ENCODE results near the gene PKNOX2.
"Not testable (repeated sequence)": the region's sequence is repeated elsewhere in the genome, so short reads cannot be mapped to it uniquely, and the experiment has no call there.

PKNOX2 gene

GRCh38 chr11:125202977-125203376 is 38.4 kb downstream of the PKNOX2 start:
- DNase-seq (ENCODE audit: low read depth in 2 of 2) = no peak

DNA sequence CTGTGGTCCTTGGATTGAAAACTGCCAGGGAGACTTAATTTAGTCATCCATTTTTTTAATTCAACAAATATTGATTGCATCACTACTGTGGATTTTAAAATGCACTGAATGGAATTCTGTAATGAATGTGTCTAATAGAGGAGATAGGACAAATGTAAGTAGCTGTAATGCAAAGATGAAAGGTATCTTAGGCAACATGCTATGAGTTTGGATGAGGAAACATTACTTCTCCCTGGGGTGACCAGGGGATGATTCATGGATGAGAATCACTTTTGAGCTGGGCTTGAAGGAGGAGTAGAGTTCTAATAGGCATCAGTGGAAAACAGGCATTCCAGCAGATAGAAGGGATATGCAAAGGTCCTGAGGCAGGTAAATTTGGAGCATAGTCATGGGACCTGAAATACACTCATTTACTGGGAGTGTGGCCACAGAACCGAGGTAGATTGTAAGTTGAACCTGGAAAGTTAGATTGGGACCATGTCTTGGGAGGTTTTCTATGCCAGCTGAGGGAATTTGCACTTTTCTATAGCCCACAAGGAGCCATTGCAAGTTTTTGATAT is 43.4 kb downstream of the PKNOX2 start:
- DNase-seq (ENCODE audit: low read depth in 2 of 2) = no peak

GRCh38 chr11:125210066-125210465 is 45.5 kb downstream of the PKNOX2 start:
- no peak for DNase-seq (ENCODE audit: low read depth in 2 of 2)

DNA sequence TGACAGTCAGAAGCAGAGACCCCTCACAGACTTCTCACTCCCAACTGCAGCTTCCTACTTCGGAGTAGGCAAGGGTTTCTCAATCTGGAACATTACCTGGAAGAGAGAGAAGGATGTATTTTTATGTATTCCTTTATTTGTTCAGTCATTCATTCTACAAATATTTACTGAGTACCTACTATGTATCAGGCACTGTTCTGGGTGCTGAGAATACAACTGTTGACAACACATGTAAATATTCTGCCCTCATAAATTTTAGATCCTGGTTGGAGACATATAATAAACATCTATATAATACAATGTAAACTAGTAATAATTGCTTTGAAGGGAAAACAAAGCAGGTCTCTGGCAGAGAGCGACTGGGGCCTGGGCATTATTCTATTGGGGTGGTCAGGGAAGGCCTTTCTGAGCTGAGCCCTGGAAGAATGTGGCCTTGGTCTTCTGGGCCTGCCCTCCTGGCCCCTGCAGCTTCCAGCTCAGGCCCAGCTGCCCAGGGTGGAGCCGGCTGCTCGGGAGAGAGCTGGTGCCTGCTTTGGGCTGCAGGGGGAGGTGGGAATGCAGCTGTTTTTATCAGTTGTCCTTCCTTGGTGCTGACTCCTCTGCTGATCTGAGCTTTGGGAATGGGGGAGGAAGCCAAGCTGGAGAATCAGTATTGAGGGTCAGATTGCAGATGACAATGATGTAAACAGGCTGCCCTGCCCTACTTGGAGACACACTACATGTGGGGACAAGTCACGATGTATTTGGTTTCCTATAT is 46.8 kb downstream of the PKNOX2 start:
- DNase-seq (ENCODE audit: low read depth in 2 of 2) = no peak

DNA sequence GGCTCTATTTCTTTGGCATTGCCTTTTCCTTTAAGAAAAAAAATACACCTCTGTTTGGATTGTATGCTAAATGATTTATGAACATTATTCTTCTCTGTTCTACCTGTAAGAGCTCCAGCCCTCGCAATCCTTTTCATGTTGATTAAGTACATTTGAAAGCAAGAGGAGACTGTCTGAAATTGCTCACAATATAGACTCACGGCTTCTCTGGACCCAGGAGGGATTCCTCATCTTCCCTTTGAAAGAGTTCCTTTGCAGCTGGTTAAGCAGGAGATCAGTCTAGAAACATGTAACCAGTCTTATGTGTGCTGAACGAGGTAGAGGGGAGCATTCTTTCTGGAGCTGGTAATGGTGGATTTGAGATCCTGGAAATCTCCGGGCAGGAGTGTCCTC is 47.4 kb downstream of the PKNOX2 start:
- no peak for DNase-seq (ENCODE audit: low read depth in 2 of 2)

DNA sequence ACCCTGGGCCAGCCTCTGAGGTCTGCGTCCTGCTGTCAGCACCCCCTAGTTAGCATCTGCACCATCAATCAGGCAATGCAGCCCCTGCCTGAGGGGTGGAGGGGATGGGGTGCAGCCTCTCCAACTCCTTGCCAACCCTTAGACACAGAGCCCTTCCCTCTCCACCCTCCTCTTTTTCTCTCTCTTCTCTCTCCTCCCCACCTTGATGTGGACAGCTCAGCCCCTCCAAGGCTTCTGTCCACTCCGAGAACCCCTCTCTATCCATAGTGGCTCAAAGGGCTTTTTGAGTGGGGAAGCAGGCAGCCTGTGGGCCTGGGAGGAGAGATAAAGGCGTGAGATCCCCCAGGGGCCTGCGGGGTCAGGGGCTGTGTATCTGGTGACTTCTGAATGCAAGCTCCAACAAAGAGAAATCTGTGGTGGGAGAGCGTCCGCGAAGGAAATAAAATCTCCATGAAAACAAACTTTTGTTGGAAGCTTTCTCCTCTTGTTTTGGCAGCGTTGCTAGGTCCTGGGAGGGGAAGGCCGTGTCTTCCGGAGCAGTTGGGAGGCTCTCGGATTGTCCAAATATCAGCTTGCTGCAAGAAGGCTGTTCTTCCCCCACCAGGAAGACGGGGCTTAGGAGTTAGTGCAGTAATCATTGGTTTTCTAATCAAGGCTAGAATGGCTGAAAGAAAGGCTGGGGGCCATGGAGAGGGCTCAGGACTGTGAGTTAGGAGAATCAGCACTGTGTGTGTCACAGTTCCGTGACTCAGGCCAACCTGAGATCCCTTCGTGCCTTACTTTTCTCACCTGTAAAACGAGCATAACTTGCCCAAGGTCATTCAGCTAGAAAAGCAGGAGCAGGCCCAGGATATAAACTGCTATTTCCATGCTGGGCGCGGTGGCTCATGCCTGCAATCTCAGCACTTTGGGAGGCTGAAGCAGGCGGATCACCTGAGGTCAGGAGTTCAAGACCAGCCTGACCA is 50.3 kb downstream of the PKNOX2 start:
- no peak for DNase-seq (ENCODE audit: low read depth in 2 of 2)

DNA sequence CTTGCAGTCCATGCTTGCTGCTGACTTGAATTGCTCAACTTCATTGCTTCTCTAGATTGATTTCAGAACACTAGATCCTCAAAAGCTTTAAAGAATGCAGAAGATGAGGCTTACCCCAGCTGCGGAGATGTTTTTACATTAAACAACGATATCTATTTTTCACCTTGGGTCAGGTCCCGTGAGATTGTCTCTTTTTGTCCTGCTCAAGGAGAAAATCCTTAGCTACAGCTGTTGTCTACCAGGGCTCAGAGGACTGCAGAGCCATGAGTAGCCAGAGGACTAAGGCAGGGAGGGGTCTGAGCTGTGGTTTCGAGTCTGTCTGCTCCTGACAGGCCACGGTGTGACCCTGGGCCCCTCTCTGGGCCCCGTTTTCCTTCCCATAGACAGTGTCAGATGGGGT is 51.4 kb downstream of the PKNOX2 start:
- no peak for DNase-seq (ENCODE audit: low read depth in 2 of 2)

- DNase-seq (ENCODE audit: low read depth in 2 of 2) = no peak
These were observed 53.8 kb downstream of the PKNOX2 start for GRCh38 chr11:125218336-125218735.

GRCh38 chr11:125221461-125221860 is 56.9 kb downstream of the PKNOX2 start:
- DNase-seq (ENCODE audit: low read depth in 2 of 2) = no peak

- DNase-seq (ENCODE audit: low read depth in 2 of 2) = no peak
These were observed 57.9 kb downstream of the PKNOX2 start for GRCh38 chr11:125222494-125222893.

- not testable (repeated sequence) for DNase-seq (ENCODE audit: low read depth in 2 of 2)
These were observed 58.6 kb downstream of the PKNOX2 start for GRCh38 chr11:125223161-125223560.

DNA sequence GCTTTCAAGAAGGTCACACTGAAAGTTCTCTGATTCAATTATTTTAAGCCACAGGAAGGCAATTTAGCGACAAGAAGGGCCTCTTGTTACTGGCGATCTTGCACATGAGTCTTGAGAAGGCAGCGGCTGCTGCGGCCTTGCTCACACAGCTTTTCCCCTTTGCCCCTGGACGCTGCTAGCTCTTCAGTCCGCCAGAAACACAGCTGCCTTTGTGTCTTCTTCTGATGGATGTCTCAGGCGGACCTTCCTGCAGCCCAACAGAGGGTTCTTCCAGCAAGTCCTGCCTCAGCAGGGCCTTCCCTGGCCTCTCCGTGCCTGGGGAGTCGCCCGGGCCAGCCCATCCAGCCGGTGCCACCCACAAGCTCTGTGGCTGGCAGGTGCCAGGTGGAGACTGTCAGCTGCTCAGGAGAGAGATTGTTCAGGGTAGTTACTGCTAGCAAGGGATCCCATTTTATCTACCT is 59.4 kb downstream of the PKNOX2 start:
- DNase-seq (ENCODE audit: low read depth in 2 of 2) = no peak

DNA sequence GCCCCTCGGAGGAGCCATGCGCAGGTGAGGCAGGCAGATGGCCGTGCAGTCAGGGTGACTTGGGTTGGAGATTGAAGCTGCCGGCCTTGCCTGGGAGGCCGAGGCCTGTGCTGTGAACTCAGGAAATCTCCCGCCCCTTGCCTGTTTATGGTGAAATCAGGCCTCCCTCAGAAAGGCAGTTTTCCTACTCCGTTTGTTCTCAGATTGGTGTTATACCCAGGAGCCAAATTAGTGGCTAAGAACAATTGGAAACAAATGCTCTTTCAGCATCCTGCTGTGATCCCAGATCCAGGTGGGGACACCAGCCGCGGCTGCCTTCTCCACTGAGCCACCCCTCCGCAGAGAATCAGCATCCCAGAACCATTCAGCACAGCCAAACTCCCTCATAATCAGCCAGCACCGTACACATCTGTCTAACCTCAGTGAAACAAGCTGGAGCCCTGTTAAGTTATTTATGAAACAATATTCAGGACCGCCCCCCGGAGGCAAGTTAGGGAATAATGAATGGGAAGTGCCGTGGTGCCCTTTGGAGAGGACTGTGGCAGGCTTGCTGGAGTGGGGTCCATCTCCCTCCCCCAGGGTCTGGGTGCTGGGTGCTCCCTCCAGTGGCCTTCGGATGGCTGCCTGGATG is 60.0 kb downstream of the PKNOX2 start:
- DNase-seq (ENCODE audit: low read depth in 2 of 2) = no peak

- DNase-seq (ENCODE audit: low read depth in 2 of 2) = no peak
These were observed 60.9 kb downstream of the PKNOX2 start for GRCh38 chr11:125225401-125225800.

GRCh38 chr11:125226031-125226430 is 61.5 kb downstream of the PKNOX2 start:
- no peak for DNase-seq (ENCODE audit: low read depth in 2 of 2)

GRCh38 chr11:125226706-125227105 is 62.2 kb downstream of the PKNOX2 start:
- DNase-seq (ENCODE audit: low read depth in 2 of 2) = no peak

- DNase-seq (ENCODE audit: low read depth in 2 of 2) = no peak
These were observed 62.6 kb downstream of the PKNOX2 start for GRCh38 chr11:125227151-125227550.

GRCh38 chr11:125228445-125228844 is 63.9 kb downstream of the PKNOX2 start:
- DNase-seq (ENCODE audit: low read depth in 2 of 2) = no peak

DNA sequence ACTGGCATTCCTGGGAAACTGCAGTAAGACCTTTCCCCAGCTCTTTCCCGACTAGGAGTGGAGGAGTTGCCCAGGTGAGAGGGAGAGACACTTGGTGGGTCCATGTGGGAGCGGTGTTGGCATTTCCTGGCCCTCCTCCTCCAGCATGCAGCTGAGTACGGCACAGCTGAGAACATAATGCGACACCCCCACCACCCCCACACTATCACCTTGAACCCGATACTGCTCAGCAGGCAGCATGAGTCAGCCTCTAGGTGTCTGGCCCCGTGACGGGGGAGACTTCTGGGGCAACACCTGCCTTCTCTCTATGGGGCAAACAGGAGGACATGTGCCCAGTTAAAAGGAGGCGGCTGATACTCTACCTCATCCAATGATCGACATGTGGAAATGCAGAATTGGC is 64.4 kb downstream of the PKNOX2 start:
- DNase-seq (ENCODE audit: low read depth in 2 of 2) = no peak

- DNase-seq (ENCODE audit: low read depth in 2 of 2) = no peak
These were observed 65.4 kb downstream of the PKNOX2 start for GRCh38 chr11:125229916-125230315.

DNA sequence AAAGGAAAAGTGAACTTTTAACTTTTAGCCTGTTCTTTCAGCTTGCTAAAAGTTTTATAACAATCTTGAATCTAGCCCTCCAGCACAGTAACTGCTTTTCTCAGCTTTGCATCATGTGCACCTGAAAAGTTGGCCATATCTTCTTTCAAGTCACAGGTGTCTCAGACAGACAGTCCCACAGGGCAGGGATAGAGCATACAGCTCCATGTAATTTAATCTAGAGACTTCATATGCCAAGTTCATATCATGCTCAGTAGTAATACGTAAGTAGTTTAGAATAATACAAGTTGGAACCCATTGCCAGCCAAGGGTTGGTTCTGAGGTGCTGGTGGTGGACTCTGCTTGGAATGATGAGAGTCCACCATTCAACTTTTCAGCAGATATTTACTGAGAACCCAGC is 68.6 kb downstream of the PKNOX2 start:
- DNase-seq (ENCODE audit: low read depth in 2 of 2) = no peak

GRCh38 chr11:125233736-125234275 is 69.3 kb downstream of the PKNOX2 start:
- DNase-seq (ENCODE audit: low read depth in 2 of 2) = no peak
